HEK293 (cell line): Measurements from ENCODE around the gene CCDC186.

ENCODE experiments used
- ATF2 ChIP-seq: fragments of 450-650 bp; formaldehyde crosslinking; IDR thresholded peaks from 2 replicates; pipeline ENCODE4 v1.5.1; 2016; ENCODE audit warnings: missing biosample characterization, missing genetic modification characterization, low read depth
- CTCF ChIP-seq: fragments of 450-650 bp; formaldehyde crosslinking; IDR thresholded peaks from 2 replicates; pipeline ENCODE4 v1.5.1; 2016; ENCODE audit warnings: missing biosample characterization, missing genetic modification characterization
- KLF1 ChIP-seq: fragments of 450-650 bp; formaldehyde crosslinking; IDR thresholded peaks from 2 replicates; pipeline ENCODE4 v1.5.1; 2016; ENCODE audit warnings: missing biosample characterization, missing genetic modification characterization
- SP2 ChIP-seq: fragments of 450-650 bp; formaldehyde crosslinking; IDR thresholded peaks from 2 replicates; pipeline ENCODE4 v1.5.1; 2016; ENCODE audit warnings: missing biosample characterization, missing genetic modification characterization
- ZNF24 ChIP-seq: fragments of 450-650 bp; formaldehyde crosslinking; IDR thresholded peaks from 2 replicates; pipeline ENCODE4 v1.5.1; 2016; ENCODE audit warnings: missing biosample characterization, missing genetic modification characterization
- ZNF266 ChIP-seq: fragments of 450-650 bp; formaldehyde crosslinking; IDR thresholded peaks from 2 replicates; pipeline ENCODE4 v1.5.1; 2016; ENCODE audit warnings: missing biosample characterization, missing genetic modification characterization, low read depth
- ZNF280D ChIP-seq: fragments of 450-650 bp; formaldehyde crosslinking; IDR thresholded peaks from 2 replicates; pipeline ENCODE4 v1.5.1; 2016; ENCODE audit warnings: missing biosample characterization, missing genetic modification characterization
- ZNF394 ChIP-seq: fragments of 450-650 bp; formaldehyde crosslinking; IDR thresholded peaks from 2 replicates; pipeline ENCODE4 v1.5.1; 2016; ENCODE audit warnings: missing biosample characterization, missing genetic modification characterization, mild to moderate bottlenecking, moderate library complexity, borderline replicate concordance
- ZNF510 ChIP-seq: fragments of 450-650 bp; formaldehyde crosslinking; IDR thresholded peaks from 2 replicates; pipeline ENCODE4 v1.5.1; 2018; ENCODE audit warnings: mild to moderate bottlenecking, missing genetic modification characterization, missing biosample characterization; ENCODE audit not compliant: insufficient replicate concordance
- ZNF585B ChIP-seq: fragments of 450-650 bp; formaldehyde crosslinking; IDR thresholded peaks from 2 replicates; pipeline ENCODE4 v1.5.1; 2016; ENCODE audit warnings: missing biosample characterization, missing genetic modification characterization

- TF ChIP-seq CTCF (tag by site-specific recombination) (no peak), ZNF280D (tag by site-specific recombination) (no peak), KLF1 (no peak), ZNF266 (tag by site-specific recombination) (no peak), ZNF510 (tag by site-specific recombination) (no peak), ATF2 (tag by site-specific recombination) (no peak), ZNF24 (tag by site-specific recombination) (no peak), ZNF585B (tag by site-specific recombination) (no peak), SP2 (no peak), ZNF394 (tag by site-specific recombination) (no peak)
Observed at GRCh38 chr10:114079421-114079820, 94.6 kb downstream of the CCDC186 start.
